ENCODE results near the gene MT1M. TPM values are rescaled to one million over a fixed set of nuclear protein-coding genes. Genes with fewer than 3 reads are reported as not detected.
"Not testable (repeated sequence)": the region's sequence is repeated elsewhere in the genome, so short reads cannot be mapped to it uniquely, and the experiment has no call there.

MT1M gene
- 3.8 and 8.2 TPM in 2 replicates for total RNA-seq (2014; rRNA removed; shearing (Covaris generic))
- 15.2 and 20.1 TPM in 2 replicates for polyA plus RNA-seq (2016; fragmentation: Nextera tagmentation; extraction: Ambion mirVana)

GRCh38 chr16:56632156-56632847 is at the start of gene MT1M:
MT1M (plus strand) TSS chr16:56632659; CDS start chr16:56632732, 73 bp downstream.
- WGBS, 2 experiments (ENCODE audit: low coverage in 1 of 2, low lambda C conversion rate in 2 of 2, missing lambda C conversion rate in 2 of 2): 1 to 2% methylated on average over 35 to 47 of the region's 61 CpGs
- Histone ChIP-seq H3K9me2 (ENCODE audit: insufficient read depth) (no peaks in the 10 kb centered on the region), H3K36me3 (ENCODE audit: low read depth) (no peaks in the 10 kb centered on the region), H3K27me3 (replicated peaks; ENCODE audit: insufficient read depth) (no peaks in the 10 kb centered on the region), H3F3A (ENCODE audit: insufficient read depth) (0 out of 2 replicates have a peak, but pooled peaks cover 21% of the 10 kb centered on the region), H3K9ac (peak within 1 kb of the TSS; percentile 69), H2AFZ (peak within 1 kb of the TSS; percentile 91), H3K4me2 (ENCODE audit: unreplicated experiment) (peak within 1 kb of the TSS; percentile 84), H3K9me3 (ENCODE audit: low read depth) (no peaks in the 10 kb centered on the region), H3K4me1 (ENCODE audit: insufficient read depth) (no peaks in the 10 kb centered on the region), H3K4me3 (peak within 1 kb of the TSS; percentile 70), H3K79me2 (ENCODE audit: insufficient read depth) (no peaks in the 10 kb centered on the region), H3K27ac (no peak within 1 kb of the TSS), H4K20me1 (ENCODE audit: insufficient read depth) (no peaks in the 10 kb centered on the region)
- no peak for TF ChIP-seq EZH2 (IDR thresholded peaks at IDR 0.05; ENCODE audit: insufficient read depth, poor library complexity, severe bottlenecking)
- DNase-seq: peak; percentile 75
- in situ Hi-C loops (cut with MboI): no loop called here

GRCh38 chr16:56582911-56583310 is 49.5 kb upstream of the MT1M start:
- peaks cover 13% of the 10 kb centered on the region; the same call in 1 of the 2 replicates for H3K27me3 ChIP-seq (replicated peaks; ENCODE audit: insufficient read depth)
- H3K9ac ChIP-seq; H3K79me2 ChIP-seq (ENCODE audit: insufficient read depth); H3K27ac ChIP-seq; H3K9me2 ChIP-seq (ENCODE audit: insufficient read depth); H3F3A ChIP-seq (ENCODE audit: insufficient read depth); H2AFZ ChIP-seq; H3K36me3 ChIP-seq (ENCODE audit: low read depth); in situ Hi-C loops (cut with MboI); DNase-seq; H3K9me3 ChIP-seq (ENCODE audit: low read depth); H3K4me3 ChIP-seq; H4K20me1 ChIP-seq (ENCODE audit: insufficient read depth); H3K4me2 ChIP-seq (ENCODE audit: unreplicated experiment); H3K4me1 ChIP-seq (ENCODE audit: insufficient read depth): not testable (repeated sequence)
- 92 to 98% methylated on average over 2 of the region's 2 CpGs for WGBS, 2 experiments (ENCODE audit: low coverage in 1 of 2, low lambda C conversion rate in 2 of 2, missing lambda C conversion rate in 2 of 2)

DNA sequence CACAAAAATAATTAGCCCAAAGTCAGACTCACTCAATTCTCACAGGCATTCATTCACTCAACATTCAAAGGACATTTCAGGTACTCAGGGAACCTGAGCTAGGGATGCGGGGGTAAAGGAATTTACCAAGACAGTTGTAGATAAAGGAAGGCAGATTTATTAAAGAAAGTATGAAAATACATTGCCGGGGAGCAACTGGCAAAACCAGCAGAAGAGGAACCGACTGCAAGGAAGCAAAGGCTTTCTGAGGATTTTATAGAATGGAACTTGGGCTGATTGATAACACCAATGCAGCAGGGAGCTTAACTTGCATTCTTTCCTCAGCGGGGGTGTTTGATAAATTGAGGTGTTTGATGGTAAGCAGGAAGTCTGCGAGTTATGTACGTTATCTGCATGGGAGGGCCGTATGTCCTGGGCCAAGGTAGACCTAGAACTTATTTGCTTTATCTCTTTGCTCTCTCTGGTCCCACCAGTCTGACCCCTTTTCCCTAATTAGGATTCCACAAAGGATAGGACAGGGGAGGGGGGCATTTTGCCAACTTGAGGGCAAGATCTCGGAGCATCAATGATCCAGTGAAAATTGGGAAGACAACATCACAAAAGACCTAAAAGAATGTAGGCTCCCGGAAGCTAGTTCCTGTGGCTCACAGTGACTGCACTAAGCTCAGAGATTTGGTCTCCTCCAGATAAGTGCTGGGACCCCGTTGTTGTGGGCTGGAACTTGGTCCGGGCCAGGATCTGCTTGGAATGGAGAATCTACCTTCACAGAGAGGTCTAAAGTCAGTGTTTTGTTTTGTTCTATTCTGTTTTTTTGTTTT is 48.9 kb upstream of the MT1M start:
- H3K9ac ChIP-seq: no peak overlapping the region
- 76 to 83% methylated on average over 10 to 11 of the region's 11 CpGs for WGBS, 2 experiments (ENCODE audit: low coverage in 1 of 2, low lambda C conversion rate in 2 of 2, missing lambda C conversion rate in 2 of 2)
- no peaks in the 10 kb centered on the region for H3K9me3 ChIP-seq (ENCODE audit: low read depth)
- in situ Hi-C loops (cut with MboI): no loop called here
- no peak for TF ChIP-seq EZH2 (IDR thresholded peaks at IDR 0.05; ENCODE audit: insufficient read depth, poor library complexity, severe bottlenecking)
- no peak for TF ChIP-seq EZH2phosphoT487 (IDR thresholded peaks at IDR 0.05; ENCODE audit: insufficient read depth, low read depth)
- peaks cover 18% of the 10 kb centered on the region for H3K27me3 ChIP-seq (replicated peaks; ENCODE audit: insufficient read depth)
- no peaks in the 10 kb centered on the region for H3K36me3 ChIP-seq (ENCODE audit: low read depth)
- no peak overlapping the region for H3K4me3 ChIP-seq
- H4K20me1 ChIP-seq (ENCODE audit: insufficient read depth): no peaks in the 10 kb centered on the region
- no peak overlapping the region for H2AFZ ChIP-seq
- no peak for DNase-seq
- no peak overlapping the region for H3K4me2 ChIP-seq (ENCODE audit: unreplicated experiment)
- H3F3A ChIP-seq (ENCODE audit: insufficient read depth): no peaks in the 10 kb centered on the region
- no peak overlapping the region for H3K27ac ChIP-seq
- no peaks in the 10 kb centered on the region for H3K4me1 ChIP-seq (ENCODE audit: insufficient read depth)
- H3K9me2 ChIP-seq (ENCODE audit: insufficient read depth): no peaks in the 10 kb centered on the region
- no peaks in the 10 kb centered on the region for H3K79me2 ChIP-seq (ENCODE audit: insufficient read depth)

GRCh38 chr16:56584276-56584675 is 48.2 kb upstream of the MT1M start:
- Histone ChIP-seq H3K9ac (no peak overlapping the region), H3K79me2 (ENCODE audit: insufficient read depth) (no peaks in the 10 kb centered on the region), H3K27me3 (replicated peaks; ENCODE audit: insufficient read depth) (peaks cover 24% of the 10 kb centered on the region), H3K27ac (no peak overlapping the region), H3F3A (ENCODE audit: insufficient read depth) (no peaks in the 10 kb centered on the region), H3K4me3 (no peak overlapping the region), H4K20me1 (ENCODE audit: insufficient read depth) (no peaks in the 10 kb centered on the region), H2AFZ (no peak overlapping the region), H3K36me3 (ENCODE audit: low read depth) (no peaks in the 10 kb centered on the region), H3K9me3 (ENCODE audit: low read depth) (no peaks in the 10 kb centered on the region), H3K4me1 (ENCODE audit: insufficient read depth) (no peaks in the 10 kb centered on the region), H3K9me2 (ENCODE audit: insufficient read depth) (no peaks in the 10 kb centered on the region), H3K4me2 (ENCODE audit: unreplicated experiment) (no peak overlapping the region)
- in situ Hi-C loops (cut with MboI): no loop called here
- TF ChIP-seq EZH2phosphoT487 (IDR thresholded peaks at IDR 0.05; ENCODE audit: insufficient read depth, low read depth) (no peak), EZH2 (IDR thresholded peaks at IDR 0.05; ENCODE audit: insufficient read depth, poor library complexity, severe bottlenecking) (no peak)
- WGBS, 2 experiments (ENCODE audit: low coverage in 1 of 2, low lambda C conversion rate in 2 of 2, missing lambda C conversion rate in 2 of 2): 85% methylated on average over 11 of the region's 11 CpGs
- no peak for DNase-seq
